SIG-M5 treated with dmso at 0.1 percent for 504 hours (cell line): ENCODE data around the gene CEMP1.

Experiments used
- DNase-seq: peaks from one replicate; lab custom pipeline; 2025; ENCODE audit not compliant: unreplicated experiment; lab: John Stamatoyannopoulos, UW

Gene CEMP1

DNA sequence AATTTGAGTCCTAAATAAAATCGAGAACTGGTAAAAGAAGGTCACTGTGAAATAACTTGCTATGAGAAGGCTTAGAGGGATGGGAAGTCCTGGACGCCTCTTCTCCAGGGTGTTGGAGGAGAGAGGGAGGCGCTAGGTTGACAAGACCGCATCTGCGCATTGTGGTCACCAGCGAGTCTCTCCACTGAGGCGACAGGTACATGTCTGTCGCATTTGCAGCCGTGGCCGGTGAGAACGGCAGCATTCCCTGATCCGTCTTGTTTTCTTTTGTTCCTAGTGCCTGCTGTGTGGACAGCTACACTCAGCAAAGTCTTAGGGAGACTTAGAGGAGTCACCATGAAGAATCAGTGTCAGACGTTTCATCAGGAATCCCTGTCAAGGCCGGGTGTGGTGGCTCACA, 25.5 kb downstream of the CEMP1 start:
- DNase-seq, result no peak

DNA sequence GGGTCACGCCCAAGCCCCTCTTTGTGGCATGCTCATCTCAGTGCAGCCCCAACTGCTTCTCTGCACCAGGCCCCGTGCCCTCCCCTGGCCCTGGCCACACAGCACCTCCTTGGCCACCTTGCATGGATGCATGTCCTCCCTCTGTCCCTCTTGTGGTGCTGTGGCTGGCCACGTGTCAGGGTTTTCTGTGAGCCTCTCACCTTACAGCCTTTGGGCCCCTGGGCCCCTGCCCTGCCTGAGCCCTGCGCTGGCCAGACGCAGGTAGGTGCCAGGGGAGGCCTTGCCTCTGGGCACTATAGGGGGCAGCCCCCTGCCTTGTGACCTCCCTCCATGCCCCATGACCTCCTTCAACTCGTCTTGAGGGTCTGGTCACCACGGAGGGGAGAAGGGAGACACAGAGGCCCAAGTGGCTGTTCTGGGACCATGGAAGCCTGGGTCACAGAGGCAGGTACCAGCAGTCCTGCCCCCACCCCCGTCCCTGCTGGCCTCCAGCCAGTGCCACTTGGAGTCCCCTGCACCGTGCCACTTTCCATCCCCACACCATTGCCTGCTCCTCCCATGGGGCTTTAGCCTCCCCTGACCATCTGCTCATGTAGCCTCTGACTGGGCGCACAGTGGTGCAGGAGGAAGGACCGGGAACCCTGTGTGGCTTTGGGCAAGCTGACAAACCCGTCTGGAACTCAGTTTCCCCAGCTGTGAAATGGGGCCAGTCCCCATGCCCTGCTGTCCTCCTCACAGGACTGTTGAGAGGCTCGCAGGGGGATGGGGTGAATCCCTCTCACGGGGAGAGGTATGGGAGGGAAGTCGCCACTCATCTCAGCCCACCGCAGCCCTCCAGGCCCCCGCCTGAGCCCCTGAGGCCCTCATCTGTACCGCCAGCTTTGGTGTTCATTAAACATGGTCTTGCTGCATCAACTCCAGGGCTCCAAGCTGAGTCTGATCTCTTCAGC, 29.0 kb downstream of the CEMP1 start:
- no peak for DNase-seq

DNA sequence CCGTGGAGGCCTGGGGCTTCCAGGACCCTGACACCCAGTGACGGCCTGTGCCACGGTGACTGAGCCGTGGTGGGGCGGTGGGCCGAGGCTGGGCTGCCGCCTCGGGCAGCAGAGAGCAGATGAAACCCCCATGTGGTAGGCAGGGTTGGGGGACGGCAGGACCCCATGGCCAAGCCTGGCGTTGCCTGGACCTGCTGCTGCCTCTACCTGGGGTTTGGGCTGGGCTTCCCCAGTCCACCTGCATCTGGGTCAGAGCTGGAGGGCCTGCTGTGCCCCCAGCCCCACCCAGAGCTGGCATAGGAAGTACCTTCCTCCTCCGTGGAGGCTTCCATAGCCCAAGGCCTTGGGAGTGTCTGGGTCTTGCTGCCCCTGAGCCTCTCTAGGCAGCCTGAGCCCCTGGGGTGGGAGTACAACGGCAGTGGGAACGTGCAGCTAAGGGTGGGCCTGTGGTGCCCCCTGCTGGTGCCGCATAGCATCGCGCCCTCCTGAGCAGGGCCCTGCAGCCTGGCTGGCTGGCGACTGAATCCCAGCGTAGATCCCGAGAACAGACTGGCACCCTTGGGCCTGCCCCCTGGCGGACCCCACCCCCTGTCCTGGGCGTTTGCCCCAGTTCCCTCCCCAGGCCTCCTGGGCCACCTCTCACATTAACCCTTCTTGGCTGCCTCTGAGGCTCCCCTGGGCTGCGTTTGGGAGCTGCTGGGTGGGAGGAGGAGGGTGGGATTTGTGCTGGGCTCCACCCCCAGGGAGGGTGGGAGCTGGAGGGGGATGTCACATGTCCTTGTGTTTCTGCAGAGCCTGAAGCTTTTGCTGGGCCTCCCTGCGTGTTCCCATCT, 30.1 kb downstream of the CEMP1 start:
- peak; percentile 53 for DNase-seq

DNA sequence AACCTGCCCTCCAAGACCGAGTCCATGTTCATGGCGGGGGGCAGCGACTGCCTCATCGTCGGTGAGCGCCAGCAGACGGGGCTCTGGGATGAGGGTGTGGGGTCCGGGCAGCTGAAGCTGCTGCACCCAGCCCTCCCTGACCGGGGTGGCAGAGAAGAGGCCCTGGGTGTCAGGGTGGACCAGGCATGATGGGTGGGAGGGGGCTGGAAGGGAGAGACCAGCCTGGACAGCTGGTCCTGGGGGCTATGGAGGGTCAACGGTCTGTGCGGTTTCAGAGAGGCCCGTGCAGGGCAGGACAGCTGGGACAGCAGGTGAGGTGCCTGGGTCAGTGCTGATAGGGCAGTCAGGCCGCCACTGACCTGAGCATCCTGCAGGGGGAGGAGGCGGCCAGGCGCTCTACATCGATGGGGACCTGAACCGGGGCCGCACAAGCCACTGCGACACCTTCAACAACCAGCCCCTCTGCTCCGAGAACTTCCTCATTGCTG, 30.7 kb downstream of the CEMP1 start:
- DNase-seq, result no peak

DNA sequence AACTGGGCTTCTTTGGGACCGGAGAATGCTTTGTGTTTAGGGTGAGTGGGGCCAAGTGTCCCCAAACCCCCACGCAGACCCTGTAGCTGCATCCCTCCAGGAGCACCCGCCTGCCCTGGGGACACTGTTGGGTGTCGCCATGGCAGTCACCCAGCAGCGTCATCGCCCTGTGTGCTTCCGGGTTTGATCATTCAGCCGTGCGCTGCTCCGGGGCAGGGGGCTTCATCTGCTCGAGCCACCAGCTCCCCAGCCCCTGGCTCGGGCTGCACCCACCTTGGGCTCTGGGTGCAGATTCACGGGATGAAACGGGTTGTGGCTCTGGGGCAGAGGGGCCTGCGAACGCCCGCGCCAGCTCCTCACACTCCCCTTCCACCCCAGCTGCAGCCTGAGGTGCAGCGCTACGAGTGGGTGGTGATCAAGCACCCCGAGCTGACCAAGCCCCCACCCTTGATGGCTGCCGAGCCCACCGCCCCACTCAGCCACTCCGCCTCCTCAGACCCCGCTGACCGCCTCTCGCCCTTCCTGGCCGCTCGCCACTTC, 31.2 kb downstream of the CEMP1 start:
- DNase-seq, result no peak

DNA sequence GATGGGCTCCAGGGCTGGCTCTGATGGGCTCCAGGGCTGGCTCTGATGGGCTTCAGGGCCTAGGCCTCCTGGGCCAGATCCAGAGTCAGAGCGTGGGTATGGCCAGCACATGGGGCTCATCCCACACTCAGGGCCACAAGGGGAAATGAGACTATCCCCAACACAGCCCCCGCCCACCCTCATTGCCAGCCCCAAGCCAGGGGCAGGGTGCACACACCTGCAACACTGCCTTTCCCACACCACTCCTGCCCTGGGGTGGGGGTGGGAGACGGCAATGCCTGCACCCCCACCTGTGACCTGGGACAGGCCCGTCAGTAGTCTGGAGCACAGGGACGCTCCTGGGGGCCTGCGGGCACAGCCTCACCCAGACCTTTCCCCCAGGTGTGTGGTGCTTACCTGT, 31.8 kb downstream of the CEMP1 start:
- no peak for DNase-seq

DNA sequence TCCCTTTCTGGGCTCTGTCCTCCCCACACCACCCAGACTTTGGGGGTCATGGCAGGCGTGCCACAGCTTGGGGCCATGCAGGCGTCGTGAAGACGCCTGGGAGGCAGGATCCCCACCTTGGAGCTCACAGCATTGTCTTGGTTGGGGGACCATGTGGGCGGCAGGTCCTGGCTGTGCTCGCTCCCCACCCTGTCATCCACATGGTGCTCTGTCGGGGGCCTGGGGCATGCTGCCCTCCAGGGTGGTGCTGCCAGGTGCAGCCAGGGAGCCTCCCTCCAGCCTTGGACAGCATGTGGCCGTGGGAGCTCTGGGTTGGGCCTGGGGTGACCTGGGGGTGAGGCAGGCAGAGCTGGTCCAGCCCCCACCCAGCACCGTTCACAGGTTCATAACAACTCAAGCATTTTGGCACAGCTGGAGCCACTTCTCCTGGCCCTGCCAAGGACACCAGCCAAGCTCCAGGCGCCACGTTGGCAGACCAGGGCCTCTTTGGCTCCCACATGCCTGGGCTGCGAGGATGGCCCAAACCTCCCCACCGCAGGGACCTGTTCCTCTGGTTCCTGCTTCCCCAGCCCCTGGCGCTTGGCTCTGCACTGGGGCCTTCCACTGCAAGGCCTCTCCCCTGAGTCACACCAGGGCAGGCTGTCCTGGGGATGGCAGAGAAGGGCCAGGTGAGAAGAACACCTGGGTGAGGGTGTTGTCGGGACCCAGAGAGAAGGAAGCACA, 32.5 kb downstream of the CEMP1 start:
- no peak for DNase-seq

DNA sequence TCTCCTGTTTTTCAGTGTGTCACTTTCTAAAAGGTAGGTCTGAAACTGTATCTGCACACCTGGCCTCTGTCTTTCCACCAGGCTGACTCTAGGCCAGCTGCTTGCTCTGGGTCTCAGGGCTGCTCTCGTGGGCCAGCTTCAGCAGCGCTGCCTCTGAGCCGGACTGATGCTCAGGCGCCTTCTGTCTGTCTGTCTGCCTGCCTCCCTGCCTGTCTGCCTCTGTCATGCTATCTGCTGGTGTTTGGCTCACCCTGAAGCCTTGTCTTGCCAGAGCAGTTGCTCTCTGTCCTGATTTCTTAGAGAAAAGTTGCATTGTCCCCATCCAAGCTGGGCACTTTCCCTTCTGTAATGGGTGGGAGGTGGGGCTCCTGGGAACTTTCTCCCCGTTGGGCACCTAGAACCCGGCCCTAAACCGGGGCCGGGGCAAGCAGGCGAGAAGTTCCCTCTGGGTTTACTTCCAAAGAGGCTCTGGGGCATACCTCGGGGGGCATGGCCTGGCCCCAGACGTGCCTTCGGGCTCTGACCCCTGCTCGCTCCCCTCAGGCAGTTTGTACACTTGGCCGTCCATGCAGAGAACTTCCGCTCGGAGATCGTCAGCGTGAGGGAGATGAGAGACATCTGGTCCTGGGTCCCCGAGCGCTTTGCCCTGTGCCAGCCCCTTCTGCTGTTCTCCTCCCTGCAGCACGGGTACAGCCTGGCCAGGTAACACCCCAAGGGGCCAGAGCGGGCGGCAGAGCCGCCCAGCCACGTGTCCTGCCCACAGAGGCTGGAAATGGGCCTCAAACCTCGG, 33.3 kb downstream of the CEMP1 start:
- DNase-seq, result no peak

DNA sequence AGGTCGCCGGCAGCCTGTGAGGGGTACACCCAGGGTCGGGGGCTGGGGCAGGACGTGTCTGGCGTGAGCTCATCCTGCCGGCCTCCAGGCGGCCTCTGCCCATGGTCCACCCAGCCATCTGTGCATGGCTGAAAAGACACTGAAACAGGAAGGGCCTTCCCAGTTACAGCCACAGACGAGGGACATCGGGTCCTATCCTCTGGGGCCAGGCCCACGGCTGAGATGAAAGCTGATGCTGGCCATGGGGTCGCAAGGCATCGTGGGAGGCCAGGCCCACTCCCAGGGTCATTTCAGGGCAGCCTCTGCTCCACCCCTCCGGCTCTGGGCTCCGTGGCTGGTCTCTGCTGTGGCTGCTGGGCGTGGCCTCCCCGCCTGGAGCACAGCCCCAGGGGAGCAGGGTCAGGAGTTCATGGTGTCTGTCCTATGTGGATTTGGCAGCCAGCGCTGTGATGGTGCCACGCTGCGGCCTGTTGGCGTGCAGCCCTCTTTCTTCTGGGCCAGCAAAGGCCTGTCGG, 34.0 kb downstream of the CEMP1 start:
- no peak for DNase-seq

DNA sequence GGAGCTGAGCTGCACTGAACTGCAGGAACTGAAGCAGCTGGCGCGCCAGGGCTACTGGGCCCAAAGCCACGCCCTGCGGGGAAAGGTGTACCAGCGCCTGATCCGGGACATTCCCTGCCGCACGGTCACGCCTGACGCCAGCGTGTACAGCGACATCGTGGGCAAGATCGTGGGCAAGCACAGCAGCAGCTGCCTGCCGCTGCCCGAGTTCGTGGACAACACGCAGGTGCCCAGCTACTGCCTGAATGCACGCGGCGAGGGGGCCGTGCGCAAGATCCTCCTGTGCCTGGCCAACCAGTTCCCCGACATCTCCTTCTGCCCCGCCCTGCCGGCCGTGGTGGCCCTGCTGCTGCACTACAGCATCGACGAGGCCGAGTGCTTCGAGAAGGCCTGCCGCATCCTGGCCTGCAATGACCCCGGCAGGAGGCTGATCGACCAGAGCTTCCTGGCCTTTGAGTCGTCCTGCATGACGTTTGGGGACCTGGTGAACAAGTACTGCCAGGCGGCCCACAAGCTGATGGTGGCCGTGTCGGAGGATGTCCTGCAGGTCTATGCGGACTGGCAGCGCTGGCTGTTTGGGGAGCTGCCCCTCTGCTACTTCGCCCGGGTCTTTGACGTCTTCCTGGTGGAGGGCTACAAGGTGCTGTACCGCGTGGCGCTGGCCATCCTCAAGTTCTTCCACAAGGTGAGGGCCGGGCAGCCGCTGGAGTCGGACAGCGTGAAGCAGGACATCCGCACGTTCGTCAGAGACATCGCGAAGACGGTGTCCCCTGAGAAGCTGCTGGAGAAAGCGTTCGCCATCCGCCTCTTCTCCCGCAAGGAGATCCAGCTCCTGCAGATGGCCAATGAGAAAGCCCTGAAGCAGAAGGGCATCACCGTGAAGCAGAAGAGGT, 34.7 kb downstream of the CEMP1 start:
- DNase-seq, result no peak

DNA sequence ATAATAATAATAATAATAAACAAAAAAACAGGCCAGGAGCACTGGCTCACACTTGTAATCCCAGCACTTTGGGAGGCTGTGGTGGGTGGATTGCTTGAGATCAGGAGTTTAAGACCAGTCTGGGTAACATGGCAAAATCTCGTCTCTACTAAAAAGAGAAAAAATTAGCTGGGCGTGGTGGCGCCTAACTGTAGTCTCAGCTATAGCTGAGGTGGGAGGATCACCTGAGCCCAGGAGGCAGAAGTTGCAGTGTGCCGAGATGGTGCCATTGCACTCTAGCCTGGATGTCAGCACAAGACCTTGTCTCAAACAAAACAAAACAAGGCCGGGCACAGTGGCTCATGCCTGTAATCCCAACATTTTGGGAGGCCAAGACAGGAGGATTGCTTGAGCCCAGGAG, 36.2 kb downstream of the CEMP1 start:
- DNase-seq, result no peak

DNA sequence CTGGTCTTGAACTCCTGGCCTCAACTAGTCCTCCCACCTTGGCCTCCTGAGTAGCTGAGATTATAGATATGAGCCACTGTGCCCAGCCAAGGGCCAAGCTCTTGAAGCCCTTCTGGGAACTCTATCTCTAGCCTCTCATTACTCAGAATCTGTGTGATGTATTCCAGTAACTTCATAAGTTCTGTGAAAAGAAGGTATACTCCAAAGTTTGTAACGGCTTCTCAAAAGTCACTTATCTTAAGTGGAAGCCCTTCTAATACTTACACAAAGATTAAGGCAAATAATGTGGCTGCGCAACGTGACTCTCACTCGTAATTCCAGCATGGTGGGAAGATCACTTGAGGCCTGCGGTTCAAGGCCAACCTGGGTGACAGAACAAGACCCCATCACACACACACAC, 36.6 kb downstream of the CEMP1 start:
- no peak for DNase-seq

DNA sequence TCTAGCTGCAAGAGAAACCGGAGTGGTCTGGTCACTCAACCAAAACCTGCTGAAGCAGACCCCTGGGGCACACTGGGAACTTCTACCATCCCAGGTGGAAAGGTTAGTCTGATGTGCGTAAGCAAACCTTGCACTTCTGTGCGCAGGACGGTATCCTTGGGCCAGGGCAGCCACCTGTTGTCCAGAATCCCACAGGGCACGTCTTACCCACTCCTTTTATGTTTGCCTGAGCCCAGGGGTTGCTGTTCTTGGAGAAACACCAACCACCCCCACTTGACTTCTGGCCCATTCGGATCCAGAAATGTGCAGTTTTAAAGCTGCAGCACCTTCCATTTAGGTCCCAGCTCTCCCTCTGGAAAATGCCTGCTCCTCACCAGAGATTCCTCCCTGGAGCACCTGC, 37.6 kb downstream of the CEMP1 start:
- no peak for DNase-seq

DNA sequence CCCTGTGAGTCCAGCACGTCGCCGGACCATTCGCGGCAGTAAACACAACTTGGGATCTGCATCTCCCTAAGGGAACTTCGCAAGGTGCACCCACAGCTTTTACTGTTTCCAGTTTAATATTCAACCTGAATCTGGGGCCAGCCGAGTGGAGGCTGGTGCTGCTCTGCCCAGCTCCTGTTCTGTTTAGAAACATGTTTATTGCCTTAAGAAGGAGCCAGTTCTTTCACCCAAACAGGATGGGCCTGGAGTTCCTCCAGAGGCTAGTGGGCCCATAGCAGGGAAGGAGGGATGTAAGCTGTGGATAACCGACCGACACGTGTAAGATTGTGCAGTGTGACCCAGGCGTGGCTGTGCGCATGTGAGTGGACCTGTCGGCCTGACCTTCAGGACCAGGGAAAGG, 38.9 kb downstream of the CEMP1 start:
- no peak for DNase-seq

DNA sequence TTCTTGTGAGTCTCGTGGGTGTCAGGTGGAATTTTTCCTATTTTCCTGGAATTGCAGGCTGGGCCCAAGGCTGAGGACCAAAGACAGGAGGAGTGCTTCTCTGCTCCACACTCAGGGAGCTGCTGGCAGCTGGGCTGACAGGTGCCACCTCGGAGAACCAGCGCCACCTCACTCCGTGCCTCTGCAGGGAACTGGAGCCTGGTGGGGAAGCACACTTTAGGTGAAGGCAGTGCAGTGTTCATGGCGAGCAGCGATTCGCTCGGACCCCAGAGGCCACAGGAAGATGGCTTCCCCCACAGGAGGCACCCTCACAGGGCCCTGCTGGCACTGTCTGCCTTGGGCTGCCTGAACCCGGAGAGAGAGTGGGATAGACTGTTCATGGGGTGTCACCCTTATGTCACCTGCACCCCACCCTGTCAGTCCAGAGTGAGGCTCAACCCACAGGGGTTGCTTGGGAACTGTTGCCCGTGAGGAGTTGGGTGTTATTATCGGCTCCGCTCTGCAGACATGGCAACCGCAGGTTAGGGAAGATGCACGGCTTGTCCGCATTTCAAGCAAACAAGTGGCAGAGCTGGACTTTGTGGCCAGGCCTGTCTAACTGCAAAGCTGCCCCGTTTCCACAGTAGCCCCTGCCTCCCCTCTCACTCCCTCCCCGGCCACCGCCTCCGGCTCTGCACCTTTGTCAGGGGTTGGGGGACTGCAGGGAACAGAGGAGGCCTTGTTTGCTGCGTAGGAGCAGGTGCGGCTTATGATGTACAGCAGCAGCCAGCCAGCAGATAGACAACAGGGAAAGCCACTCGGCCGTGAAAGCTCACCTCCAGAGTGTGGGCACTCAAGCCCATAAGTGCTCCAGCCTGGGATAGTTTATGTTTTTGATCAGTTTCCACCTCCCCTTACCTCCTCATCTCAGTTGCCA, 40.8 kb downstream of the CEMP1 start:
- no peak for DNase-seq

DNA sequence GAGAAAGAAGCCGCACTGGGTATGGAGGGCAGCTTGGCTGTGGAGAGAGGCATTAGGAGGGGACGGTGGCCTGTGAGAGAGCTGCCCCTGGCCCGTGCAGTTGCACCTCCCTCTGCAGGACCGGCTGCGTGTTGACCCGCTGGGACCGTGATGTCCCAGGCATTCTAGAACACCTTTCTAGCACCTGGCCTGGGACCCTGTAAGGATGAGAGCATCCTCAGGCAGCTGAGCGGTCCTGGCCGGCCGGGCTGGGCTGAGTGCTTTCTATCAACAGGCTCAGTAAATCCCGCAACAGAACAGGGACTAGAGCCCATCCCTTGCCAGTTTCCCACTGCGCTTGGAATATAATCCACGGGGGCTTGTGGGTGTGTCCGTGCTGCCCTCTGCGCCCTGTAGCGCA, 41.6 kb downstream of the CEMP1 start:
- no peak for DNase-seq

DNA sequence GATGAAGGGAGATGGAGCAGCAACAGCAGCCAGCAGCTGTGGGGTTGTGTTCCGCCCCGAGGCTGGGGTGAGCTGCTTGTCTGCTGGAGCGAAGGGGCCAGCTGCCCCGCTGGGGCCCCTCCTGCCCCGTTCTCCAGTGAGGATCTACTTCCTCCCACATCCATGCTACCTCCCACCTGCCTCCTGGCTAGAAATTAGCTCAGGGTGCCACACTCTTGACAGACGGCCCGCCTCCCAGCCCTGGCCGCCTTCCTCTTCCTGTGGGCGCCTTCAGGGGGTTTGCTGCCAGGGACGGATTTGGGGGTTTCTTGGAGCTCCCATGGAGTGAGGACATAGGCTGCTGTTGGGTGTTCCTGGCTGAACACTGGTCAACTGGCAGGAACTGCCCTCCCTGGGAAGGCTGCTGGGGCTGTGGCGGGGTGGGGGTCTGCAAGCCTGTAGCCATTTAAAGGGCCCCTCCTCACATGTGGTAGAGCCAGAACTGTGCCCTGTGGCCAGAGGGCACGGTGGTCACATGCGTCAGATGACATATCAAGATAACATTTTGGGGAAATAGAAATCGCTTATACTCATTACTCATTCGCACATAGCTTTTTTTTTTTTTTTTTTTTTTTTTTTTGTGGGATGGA, 43.2 kb downstream of the CEMP1 start:
- DNase-seq, result no peak

DNA sequence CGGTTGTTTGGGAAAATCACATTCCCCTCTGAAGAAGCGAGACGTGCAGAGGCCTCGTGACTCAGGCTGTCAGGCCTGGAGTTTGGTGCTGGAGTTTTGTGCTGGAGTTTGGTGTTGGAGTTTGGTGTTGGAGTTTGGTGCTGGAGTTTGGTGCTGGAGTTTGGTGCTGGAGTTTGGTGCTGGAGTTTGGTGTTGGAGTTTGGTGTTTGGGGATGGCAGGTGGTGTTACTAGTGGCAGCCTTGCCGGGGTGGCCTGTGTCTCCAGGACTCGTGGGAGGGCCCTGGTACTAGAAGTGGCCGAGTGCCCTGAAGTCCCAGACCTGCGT, 43.7 kb downstream of the CEMP1 start:
- no peak for DNase-seq
